Suprapubic skin (tissue), 4 donors: ENCODE results near the gene CERS2. TPM values are rescaled to one million over a fixed set of nuclear protein-coding genes. Genes with fewer than 3 reads are reported as not detected.

Experiments
- DNase-seq, 2 donors: peaks; one replicate each; pipeline ENCODE4 v3.0.0-alpha.2; 2019; ENCODE audit warnings: low spot score in 2 of 2
- H3K27ac ChIP-seq: fragments of 200-600 bp; sonication (generic); one replicate; pipeline ENCODE4 v1.5.1; 2019
- H3K27me3 ChIP-seq: fragments of 200-600 bp; sonication (generic); one replicate; pipeline ENCODE4 v1.5.1; 2019
- H3K36me3 ChIP-seq: fragments of 200-600 bp; sonication (generic); one replicate; pipeline ENCODE4 v1.5.1; 2019
- H3K4me1 ChIP-seq: fragments of 200-600 bp; sonication (generic); one replicate; pipeline ENCODE4 v1.5.1; 2019
- H3K4me3 ChIP-seq: fragments of 200-600 bp; sonication (generic); one replicate; pipeline ENCODE4 v1.5.1; 2019; ENCODE audit warnings: mild to moderate bottlenecking
- H3K9me3 ChIP-seq: fragments of 200-600 bp; sonication (generic); one replicate; pipeline ENCODE4 v1.5.1; 2019
- EP300 ChIP-seq: sonication (generic); formaldehyde crosslinking; IDR thresholded peaks from one replicate; pipeline ENCODE4 v1.6.1; 2017; ENCODE audit warnings: antibody characterized with exemption
- POLR2A ChIP-seq, 2 donors: fragments of 450-650 bp; IDR thresholded peaks; one replicate each; pipeline ENCODE4 v1.6.1; 2017; ENCODE audit warnings: antibody characterized with exemption in 2 of 2, mild to moderate bottlenecking in 2 of 2, moderate library complexity in 2 of 2
- POLR2AphosphoS5 ChIP-seq, 3 donors: sonication (generic); formaldehyde crosslinking; IDR thresholded peaks; one replicate each; pipeline ENCODE4 v1.6.1; 2017; ENCODE audit warnings: antibody characterized with exemption in 3 of 3
- WGBS: methylation state at CpG from one replicate; pipeline ENCODE4 v1.1.5; 2018; 5-methylcytosine and 5-hydroxymethylcytosine counted together
- total RNA-seq, 4 donors: library from RNA; depleted of rRNA; stranded (reverse); fragments of >200 nt; gene quantifications; one replicate each; pipeline ENCODE4 v1.1.0, GENCODE V29; 2016
- TF ChIP-seq, protein P1 (sequence below), 2 donors: fragments of 200-600 bp in 1 of 2; fragments of 450-650 bp in 1 of 2; sonication (generic) in 1 of 2; IDR thresholded peaks; one replicate each; pipeline ENCODE4 v1.5.1; 2016 to 2019; ENCODE audit warnings: antibody characterized with exemption in 2 of 2, mild to moderate bottlenecking in 1 of 2, moderate library complexity in 1 of 2

Gene CERS2
- total RNA-seq, 4 donors from 2014 or later, result 46.5 to 57.9 (median 51.4) TPM

DNA sequence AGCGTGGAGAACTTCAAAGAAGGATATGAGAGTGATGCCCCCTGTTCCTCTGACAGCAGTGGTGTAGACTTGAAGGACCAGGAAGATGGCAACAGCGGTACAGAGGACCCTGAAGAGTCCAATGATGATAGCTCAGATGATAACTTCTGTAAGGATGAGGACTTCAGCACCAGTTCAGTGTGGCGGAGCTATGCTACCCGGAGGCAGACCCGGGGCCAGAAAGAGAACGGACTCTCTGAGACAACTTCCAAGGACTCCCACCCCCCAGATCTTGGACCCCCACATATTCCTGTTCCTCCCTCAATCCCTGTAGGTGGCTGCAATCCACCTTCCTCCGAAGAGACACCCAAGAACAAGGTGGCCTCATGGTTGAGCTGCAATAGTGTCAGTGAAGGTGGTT, 14.0 kb downstream of the CERS2 start:
- WGBS, result 82% methylated on average over 7 of the region's 7 CpGs
- Histone ChIP-seq H3K4me3 (no peak overlapping the region), H3K9me3 (no peaks in the 10 kb centered on the region), H3K36me3 (peaks cover 85% of the 10 kb centered on the region), H3K27me3 (no peaks in the 10 kb centered on the region), H3K4me1 (no peaks in the 10 kb centered on the region), H3K27ac (no peak overlapping the region)
- DNase-seq, result peak in 1 of 2 donors; percentile 30
- TF ChIP-seq, protein P1, sequence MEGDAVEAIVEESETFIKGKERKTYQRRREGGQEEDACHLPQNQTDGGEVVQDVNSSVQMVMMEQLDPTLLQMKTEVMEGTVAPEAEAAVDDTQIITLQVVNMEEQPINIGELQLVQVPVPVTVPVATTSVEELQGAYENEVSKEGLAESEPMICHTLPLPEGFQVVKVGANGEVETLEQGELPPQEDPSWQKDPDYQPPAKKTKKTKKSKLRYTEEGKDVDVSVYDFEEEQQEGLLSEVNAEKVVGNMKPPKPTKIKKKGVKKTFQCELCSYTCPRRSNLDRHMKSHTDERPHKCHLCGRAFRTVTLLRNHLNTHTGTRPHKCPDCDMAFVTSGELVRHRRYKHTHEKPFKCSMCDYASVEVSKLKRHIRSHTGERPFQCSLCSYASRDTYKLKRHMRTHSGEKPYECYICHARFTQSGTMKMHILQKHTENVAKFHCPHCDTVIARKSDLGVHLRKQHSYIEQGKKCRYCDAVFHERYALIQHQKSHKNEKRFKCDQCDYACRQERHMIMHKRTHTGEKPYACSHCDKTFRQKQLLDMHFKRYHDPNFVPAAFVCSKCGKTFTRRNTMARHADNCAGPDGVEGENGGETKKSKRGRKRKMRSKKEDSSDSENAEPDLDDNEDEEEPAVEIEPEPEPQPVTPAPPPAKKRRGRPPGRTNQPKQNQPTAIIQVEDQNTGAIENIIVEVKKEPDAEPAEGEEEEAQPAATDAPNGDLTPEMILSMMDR (IDR thresholded peaks at IDR 0.05), result no peak
- TF ChIP-seq EP300 (no peak), POLR2A (IDR thresholded peaks at IDR 0.05) (no peak), POLR2AphosphoS5 (IDR thresholded peaks at IDR 0.05) (no peak)

DNA sequence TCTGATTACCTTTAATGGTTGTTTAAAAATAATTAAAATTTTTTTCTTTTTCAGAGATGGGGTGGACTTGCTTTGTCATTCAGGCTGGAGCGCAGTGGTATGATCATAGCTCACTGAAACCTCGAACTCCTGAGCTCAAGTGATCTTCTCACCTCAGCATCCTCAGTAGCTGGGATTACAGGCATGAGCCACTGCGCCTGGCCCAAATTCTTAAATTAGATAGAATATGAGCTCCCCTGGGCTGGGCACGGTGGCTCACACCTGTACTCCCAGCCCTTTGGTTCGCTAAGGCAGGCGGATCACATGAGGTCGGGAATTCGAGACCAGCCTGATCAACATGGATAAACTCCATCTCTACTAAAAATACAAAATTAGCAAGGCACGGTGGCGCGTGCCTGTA, 17.0 kb downstream of the CERS2 start:
- peak in 1 of 2 donors; percentile 38 for DNase-seq
- Histone ChIP-seq H3K27ac (no peak overlapping the region), H3K4me3 (no peak overlapping the region), H3K9me3 (no peaks in the 10 kb centered on the region), H3K27me3 (no peaks in the 10 kb centered on the region), H3K36me3 (peaks cover 84% of the 10 kb centered on the region), H3K4me1 (no peaks in the 10 kb centered on the region)
- TF ChIP-seq EP300, result no peak
- TF ChIP-seq POLR2AphosphoS5 (IDR thresholded peaks at IDR 0.05), result no peak
- TF ChIP-seq, protein P1 (IDR thresholded peaks at IDR 0.05), result no peak
- TF ChIP-seq POLR2A (IDR thresholded peaks at IDR 0.05), result no peak
- WGBS, result 94% methylated on average over 11 of the region's 11 CpGs

DNA sequence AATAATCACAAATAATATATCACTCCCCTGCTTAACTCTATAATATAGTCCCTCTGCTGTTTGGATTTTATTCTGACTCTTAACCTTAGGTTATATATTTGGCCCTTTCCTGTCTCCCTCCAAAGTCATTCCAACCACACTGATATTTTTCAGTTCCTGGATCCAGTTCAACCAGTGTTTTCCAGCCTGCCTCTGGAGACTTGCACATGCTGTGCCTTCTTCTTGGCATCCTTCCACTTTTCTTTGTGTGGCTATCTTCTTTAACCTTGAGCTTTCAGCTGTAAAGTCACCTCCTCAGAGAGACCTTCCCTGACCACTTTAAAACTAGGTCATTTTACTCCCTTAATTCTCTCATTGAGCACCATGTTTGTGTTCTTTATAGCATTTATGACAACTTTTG, 19.4 kb downstream of the CERS2 start:
- Histone ChIP-seq H3K9me3 (no peaks in the 10 kb centered on the region), H3K4me1 (no peaks in the 10 kb centered on the region), H3K27ac (no peak overlapping the region), H3K36me3 (peaks cover 84% of the 10 kb centered on the region), H3K27me3 (no peaks in the 10 kb centered on the region), H3K4me3 (no peak overlapping the region)
- TF ChIP-seq EP300, result no peak
- TF ChIP-seq POLR2AphosphoS5 (IDR thresholded peaks at IDR 0.05), result no peak
- TF ChIP-seq, protein P1 (IDR thresholded peaks at IDR 0.05), result no peak
- TF ChIP-seq POLR2A (IDR thresholded peaks at IDR 0.05), result no peak
- DNase-seq, result no peak

DNA sequence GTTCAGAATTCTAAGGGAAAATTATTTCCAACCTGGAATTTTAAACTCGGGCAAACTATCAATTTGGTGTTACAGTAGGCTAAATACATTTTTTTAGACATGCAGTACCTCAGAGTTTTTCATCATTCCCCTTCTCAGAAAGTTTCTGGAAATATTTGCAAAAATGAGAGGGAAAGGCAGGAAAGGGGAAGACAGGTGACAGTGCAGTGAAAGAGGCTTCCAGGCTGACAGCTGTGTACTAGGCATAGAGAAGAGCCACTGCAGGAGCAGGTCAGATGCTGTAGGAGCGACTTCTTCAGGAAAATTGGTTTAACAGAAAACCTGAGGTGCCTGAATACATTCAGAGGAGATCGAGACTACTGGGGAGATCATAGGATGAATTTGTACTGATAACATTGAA, 19.9 kb downstream of the CERS2 start:
- TF ChIP-seq, protein P1 (IDR thresholded peaks at IDR 0.05), result no peak
- no peak for TF ChIP-seq POLR2A (IDR thresholded peaks at IDR 0.05)
- TF ChIP-seq POLR2AphosphoS5 (IDR thresholded peaks at IDR 0.05), result no peak
- no peak for TF ChIP-seq EP300
- Histone ChIP-seq H3K36me3 (peaks cover 84% of the 10 kb centered on the region), H3K9me3 (no peaks in the 10 kb centered on the region), H3K4me1 (no peaks in the 10 kb centered on the region), H3K27me3 (no peaks in the 10 kb centered on the region), H3K4me3 (no peak overlapping the region), H3K27ac (no peak overlapping the region)
- 93% methylated on average over 3 of the region's 3 CpGs for WGBS
- no peak for DNase-seq

DNA sequence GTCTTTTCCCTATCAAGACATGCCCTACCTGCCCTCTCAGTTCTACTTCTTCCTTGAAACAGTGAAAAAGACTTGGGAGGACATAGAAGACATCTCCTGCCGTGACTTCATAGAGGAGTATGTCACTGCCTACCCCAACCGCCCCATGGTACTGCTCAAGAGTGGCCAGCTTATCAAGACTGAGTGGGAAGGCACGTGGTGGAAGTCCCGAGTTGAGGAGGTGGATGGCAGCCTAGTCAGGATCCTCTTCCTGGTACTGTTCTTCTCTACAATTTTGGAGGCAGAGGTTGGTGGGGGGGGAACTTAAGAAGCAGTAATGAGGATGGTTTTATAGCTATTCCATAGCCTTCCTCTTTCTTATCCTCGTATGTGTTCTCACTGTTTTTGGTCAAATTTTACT, 29.8 kb downstream of the CERS2 start:
- TF ChIP-seq EP300 (no peak), POLR2AphosphoS5 (IDR thresholded peaks at IDR 0.05) (no peak), POLR2A (IDR thresholded peaks at IDR 0.05) (no peak)
- TF ChIP-seq, protein P1 (IDR thresholded peaks at IDR 0.05), result no peak
- peak in 1 of 2 donors; percentile 24 for DNase-seq
- H3K9me3 ChIP-seq, result no peaks in the 10 kb centered on the region
- WGBS, result 86% methylated on average over 5 of the region's 5 CpGs
- H3K4me3 ChIP-seq, result no peak overlapping the region
- peaks cover 100% of the 10 kb centered on the region for H3K36me3 ChIP-seq
- H3K27me3 ChIP-seq, result no peaks in the 10 kb centered on the region
- H3K4me1 ChIP-seq, result no peaks in the 10 kb centered on the region
- no peak overlapping the region for H3K27ac ChIP-seq
